GM12878 (cell line): ENCODE results near the gene TMEM131L. TPM values are rescaled to one million over a fixed set of nuclear protein-coding genes. Genes with fewer than 3 reads are reported as not detected.

ENCODE experiments used
- ATAC-seq: fragments of 200-7000 bp; cut with Tn5 transposase; 3 replicates; pipeline ENCODE4 v1.9.1; 2020; ENCODE audit warnings: mild to moderate bottlenecking, moderate library complexity
- BruUV-seq: library from RNA; stranded (reverse); fragments of 400-500 nt; replicated peaks from 2 replicates; lab custom pipeline; 2021; lab: Mats Ljungman, UMichigan
- CTCF ChIA-PET: fragments of 300-600 bp; sonication (Branson Sonifier 250); formaldehyde crosslinking; extraction: SDS; loops from one replicate; lab custom pipeline; 2021; ENCODE audit warnings: inconsistent platforms; lab: Yijun Ruan, JAX
- POLR2A ChIA-PET: fragments of 350-600 bp; formaldehyde crosslinking; extraction: SDS; loops from one replicate; lab custom pipeline; 2021; ENCODE audit warnings: inconsistent platforms; lab: Charles Lee
- RAD21 ChIA-PET: fragments of 300-600 bp; sonication (Branson Sonifier 250); formaldehyde crosslinking; loops from one replicate; lab custom pipeline; 2023; ENCODE audit warnings: antibody characterized with exemption; ENCODE audit not compliant: unreplicated experiment; lab: Charles Lee
- SMC1A ChIA-PET: fragments of 300-600 bp; sonication (Branson Sonifier 250); formaldehyde crosslinking; loops from one replicate; lab custom pipeline; 2023; ENCODE audit not compliant: unreplicated experiment, uncharacterized antibody; lab: Charles Lee
- DNase-seq: peaks from one replicate; pipeline ENCODE4 v3.0.0-alpha.2; 2011; ENCODE audit warnings: low read depth, low spot score
- FAIRE-seq: peaks from 3 replicates; lab custom pipeline; 2011; peaks lifted over from hg19 to GRCh38; lab: Jason Lieb, UNC
- H2AFZ ChIP-seq: 2 replicates; pipeline ENCODE4 v1.6.0; 2011; ENCODE audit warnings: low read depth, low read length, control low read depth; ENCODE audit not compliant: control insufficient read depth
- H3K27ac ChIP-seq: 2 replicates; pipeline ENCODE4 v1.5.1; 2011; ENCODE audit warnings: control low read depth; ENCODE audit not compliant: control insufficient read depth, insufficient read depth
- H3K27me3 ChIP-seq, 2 experiments: replicated peaks in 1 of 2; 2 replicates each; pipeline versions ENCODE4 v1.6.0 to v1.6.1; 2011; ENCODE audit warnings: low read length in 1 of 2; ENCODE audit not compliant: control insufficient read depth in 2 of 2, insufficient read depth in 2 of 2
- H3K36me3 ChIP-seq, 2 experiments: 2 replicates each; pipeline ENCODE4 v1.5.1; 2011; ENCODE audit warnings: low read length in 1 of 2; ENCODE audit not compliant: control insufficient read depth in 2 of 2, insufficient read depth in 2 of 2
- H3K4me1 ChIP-seq: 2 replicates; pipeline ENCODE4 v1.6.1; 2011; ENCODE audit warnings: mild to moderate bottlenecking, low read length, moderate library complexity, mixed read lengths; ENCODE audit not compliant: control insufficient read depth, insufficient read depth
- H3K4me2 ChIP-seq: 2 replicates; pipeline ENCODE4 v1.6.0; 2011; ENCODE audit warnings: control low read depth; ENCODE audit not compliant: control insufficient read depth, insufficient read depth
- H3K4me3 ChIP-seq: fragments of 200-600 bp; sonication (generic); 2 replicates; pipeline ENCODE4 v1.5.1; 2016
- H3K79me2 ChIP-seq: 2 replicates; pipeline ENCODE4 v1.6.0; 2011; ENCODE audit warnings: low read length; ENCODE audit not compliant: control insufficient read depth, insufficient read depth
- H3K9ac ChIP-seq: 2 replicates; pipeline ENCODE4 v1.8.0; 2011; ENCODE audit warnings: low read length, control low read depth, mixed read lengths; ENCODE audit not compliant: control insufficient read depth, insufficient read depth
- H3K9me3 ChIP-seq: replicated peaks from 3 replicates; pipeline ENCODE4 v1.5.1; 2011; ENCODE audit warnings: mild to moderate bottlenecking, low read length; ENCODE audit not compliant: control insufficient read depth, insufficient read depth
- H4K20me1 ChIP-seq: 2 replicates; pipeline ENCODE4 v1.6.0; 2011; ENCODE audit not compliant: control insufficient read depth, insufficient read depth
- BHLHE40 ChIP-seq, 2 experiments: fragments of 450-650 bp in 1 of 2; IDR thresholded peaks; 2 replicates each; pipeline ENCODE4 v1.6.1; 2011 to 2017; ENCODE audit warnings: low read depth in 2 of 2, borderline replicate concordance in 1 of 2, improper control_type of control experiment in 1 of 2, low read length in 1 of 2, mild to moderate bottlenecking in 1 of 2
- CHD4 ChIP-seq: fragments of 200-600 bp; sonication (generic); IDR thresholded peaks from 2 replicates; pipeline ENCODE4 v1.6.1; 2016; ENCODE audit warnings: mild to moderate bottlenecking
- IKZF2 ChIP-seq, 2 experiments: fragments of 450-650 bp; IDR thresholded peaks; 2 replicates each; pipeline ENCODE4 v1.6.1; 2017; ENCODE audit warnings: mild to moderate bottlenecking in 2 of 2, moderate library complexity in 2 of 2
- IRF3 ChIP-seq: fragments of 450-650 bp; IDR thresholded peaks from 2 replicates; pipeline ENCODE4 v1.6.1; 2014; ENCODE audit warnings: mild to moderate bottlenecking
- IRF4 ChIP-seq: IDR thresholded peaks from 2 replicates; pipeline ENCODE4 v1.6.1; 2011; ENCODE audit warnings: low read depth, low read length
- MXI1 ChIP-seq: fragments of 150-350 bp; IDR thresholded peaks from 2 replicates; pipeline ENCODE4 v1.6.1; 2011; ENCODE audit warnings: low read depth, mild to moderate bottlenecking, inconsistent platforms, low read length, improper control_type of control experiment
- NR2F1 ChIP-seq: fragments of 450-650 bp; conservative IDR thresholded peaks from 2 replicates; pipeline ENCODE4 v1.6.1; 2017; ENCODE audit warnings: mild to moderate bottlenecking
- POLR2A ChIP-seq: IDR thresholded peaks from 2 replicates; pipeline ENCODE4 v1.6.1; 2011; ENCODE audit warnings: low read depth, mild to moderate bottlenecking, low read length
- POLR2AphosphoS5 ChIP-seq: IDR thresholded peaks from 2 replicates; pipeline ENCODE4 v1.6.1; 2011; ENCODE audit warnings: mild to moderate bottlenecking, low read length, inconsistent platforms
- SUPT20H ChIP-seq: IDR thresholded peaks from 2 replicates; pipeline ENCODE4 v1.6.1; 2011; ENCODE audit warnings: low read depth, mild to moderate bottlenecking, low read length, moderate library complexity, borderline replicate concordance; ENCODE audit not compliant: control insufficient read depth
- ZNF622 ChIP-seq: fragments of 450-650 bp; IDR thresholded peaks from 2 replicates; pipeline ENCODE4 v1.6.1; 2017; ENCODE audit warnings: mild to moderate bottlenecking, inconsistent platforms
- WGBS: methylation state at CpG from one replicate; pipeline ENCODE4 v1.1.6; 2016; ENCODE audit warnings: low lambda C conversion rate; ENCODE audit not compliant: insufficient replicate concordance, insufficient coverage; ENCODE audit errors: missing lambda C conversion rate; 5-methylcytosine and 5-hydroxymethylcytosine counted together
- in situ Hi-C: fragments of 300-500 bp; cut with MboI; formaldehyde crosslinking; loops from 9 replicates; pipeline ENCODE4 v1.14.3; 2018; ENCODE audit warnings: mixed read lengths
- intact Hi-C: fragments of 100-400 bp; cut with micrococcal nuclease; formaldehyde crosslinking; loops from one replicate; pipeline ENCODE4 v1.14.2; 2022; ENCODE audit not compliant: unreplicated experiment
- polyA plus RNA-seq, 11 experiments: library from polyadenylated mRNA; depleted of rRNA in 4 of 11; unstranded in 6 of 11; stranded (reverse) in 5 of 11; fragments of >200 nt; fragmentation: Nextera tagmentation in 4 of 11; fragmentation: Illumina TruSeq in 1 of 11; extraction: Ambion mirVana in 4 of 11; extraction: Trizol in 1 of 11; gene quantifications; 1 replicate in 1 of 11; 2 replicates in 10 of 11; pipeline versions ENCODE4 v1.2.1 to v1.2.3, GENCODE V29; 2011 to 2016; ENCODE audit warnings: inconsistent platforms in 2 of 11, missing spikeins in 2 of 11, low read depth in 1 of 11
- total RNA-seq, 4 experiments: library from RNA; depleted of rRNA in 3 of 4; stranded (reverse); fragments of >200 nt in 3 of 4; fragmentation: Illumina TruSeq in 1 of 4; extraction: Trizol in 1 of 4; gene quantifications; 2 replicates each; pipeline versions ENCODE4 v1.2.1 to v1.2.3, GENCODE V29; 2013 to 2021

The TMEM131L gene
- total and polyA plus RNA-seq, 10 of the 15 experiments (the other 5 are each of a cell fraction or from before 2014, with no cell fraction given), result 8.5 to 101 (median 74.4) TPM

GRCh38 chr4:153541456-153542096, 75.4 kb downstream of the TMEM131L start (continued):
- peak; percentile 38; the same call in 1 of the 2 replicates for TF ChIP-seq POLR2AphosphoS5
- peak; percentile 24 to 45; a peak in 1 of 4 replicates for TF ChIP-seq IKZF2 (IDR thresholded peaks at IDR 0.05)
- TF ChIP-seq MXI1, result no peak

- RAD21 ChIA-PET, result interaction anchor here (0.6 to 2.5 kb wide), 14 partner anchors 12 to 108 kb away, joined by 3 to 14 read pairs (median 6); no protein-coding TSS in a partner anchor
- Histone ChIP-seq H2AFZ (no peak overlapping the region), H3K27me3 (no peaks in the 10 kb centered on the region), H3K9ac (no peak overlapping the region), H4K20me1 (peaks cover 17% of the 10 kb centered on the region), H3K9me3 (no peaks in the 10 kb centered on the region), H3K36me3 (peaks cover 9 to 22% of the 10 kb centered on the region in 2 experiments), H3K4me1 (peaks cover 21% of the 10 kb centered on the region), H3K79me2 (peaks cover 97% of the 10 kb centered on the region), H3K27ac (no peak overlapping the region; the same call in 1 of the 2 replicates), H3K4me2 (no peak overlapping the region), H3K4me3 (no peak overlapping the region)
- SMC1A ChIA-PET, result interaction anchor here (0.9 to 6.8 kb wide), 13 partner anchors 9 to 75 kb away, joined by 3 to 48 read pairs (median 8); no protein-coding TSS in a partner anchor
- peak; percentile 24 for ATAC-seq
- in situ Hi-C loops, result no loop called here
- no peak for FAIRE-seq
- POLR2A ChIA-PET, result interaction anchor here (1.0 to 1.9 kb wide), 5 partner anchors 12 to 109 kb away, joined by 3 to 11 read pairs (median 4); no protein-coding TSS in a partner anchor
- CTCF ChIA-PET, result interaction anchor here (0.6 to 2.1 kb wide), 14 partner anchors 8 to 195 kb away, joined by 3 to 14 read pairs (median 5); no protein-coding TSS in a partner anchor
- BruUV-seq, result no TSS peak
- 81% methylated on average over 6 of the region's 6 CpGs for WGBS
- DNase-seq, result no peak
- intact Hi-C loops, result no loop called here
- TF ChIP-seq NR2F1 (no peak), BHLHE40 (IDR thresholded peaks at IDR 0.05; ENCODE audit: borderline replicate concordance in 1 of 2, low read depth in 2 of 2, low read length in 1 of 2) (no peak), IRF3 (no peak), CHD4 (no peak), IRF4 (no peak), ZNF622 (no peak), SUPT20H (no peak), POLR2A (peak; percentile 1; the same call in 1 of the 2 replicates)
Observed at GRCh38 chr4:153542131-153542530, 76.0 kb downstream of the TMEM131L start.
